ENCODE data around the gene TTLL10.

TTLL10 gene

GRCh38 chr1:1161078-1161682, 12.5 kb upstream of the TTLL10 start:
- DNase-seq: no peak

GRCh38 chr1:1161683-1162079, 12.0 kb upstream of the TTLL10 start:
- DNase-seq: no peak

DNA sequence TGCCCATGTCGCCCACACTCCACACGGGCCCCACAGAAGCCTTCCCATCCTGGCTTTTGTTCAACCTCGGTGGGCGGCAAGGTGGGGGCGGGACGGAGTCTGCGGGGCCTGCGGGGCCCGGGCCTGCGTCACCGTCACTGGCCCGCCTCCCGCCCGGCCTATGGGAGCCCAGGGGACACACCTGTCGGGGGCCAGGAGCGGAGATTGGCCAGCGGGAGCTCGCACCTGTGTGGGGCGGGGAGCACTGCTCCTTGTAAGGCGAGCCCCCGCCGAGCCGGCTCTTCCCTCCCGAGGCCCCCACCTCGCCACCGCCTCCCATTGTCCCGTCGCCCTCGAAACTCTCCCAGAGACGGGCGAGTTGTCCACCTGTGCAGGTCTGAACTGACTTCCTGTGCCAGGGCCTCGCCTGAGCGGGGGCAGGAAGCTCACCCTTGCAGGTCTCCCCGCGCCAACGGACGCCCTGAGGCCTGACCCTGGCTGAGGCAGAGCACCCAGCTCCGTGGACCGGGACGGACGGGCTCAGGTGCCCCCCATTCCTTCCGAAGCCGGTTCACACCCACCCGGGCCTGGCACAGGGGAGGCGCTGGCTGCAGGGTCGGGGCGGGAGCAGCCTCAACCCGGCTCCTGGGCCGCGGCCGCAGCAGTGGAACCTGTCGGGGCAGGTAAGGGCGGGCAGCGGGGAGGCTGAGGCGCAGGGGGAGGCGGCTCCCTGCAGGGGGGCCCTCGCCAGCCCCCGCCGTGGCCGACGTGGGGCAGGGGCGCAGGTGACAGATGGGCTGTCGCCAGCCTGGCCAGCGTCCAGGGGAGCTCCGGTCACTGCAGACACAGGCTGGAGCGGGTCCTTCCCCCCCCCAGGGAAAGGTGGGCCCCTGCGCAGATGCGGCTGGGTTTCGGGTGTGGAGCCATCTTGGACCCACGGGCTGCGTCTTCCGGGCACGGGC, 10.8 kb upstream of the TTLL10 start:
- no peak for DNase-seq

- no peak for DNase-seq
Measured at GRCh38 chr1:1163538-1164070, 10.1 kb upstream of the TTLL10 start.

GRCh38 chr1:1164361-1164700, 9.3 kb upstream of the TTLL10 start:
- DNase-seq: no peak

DNA sequence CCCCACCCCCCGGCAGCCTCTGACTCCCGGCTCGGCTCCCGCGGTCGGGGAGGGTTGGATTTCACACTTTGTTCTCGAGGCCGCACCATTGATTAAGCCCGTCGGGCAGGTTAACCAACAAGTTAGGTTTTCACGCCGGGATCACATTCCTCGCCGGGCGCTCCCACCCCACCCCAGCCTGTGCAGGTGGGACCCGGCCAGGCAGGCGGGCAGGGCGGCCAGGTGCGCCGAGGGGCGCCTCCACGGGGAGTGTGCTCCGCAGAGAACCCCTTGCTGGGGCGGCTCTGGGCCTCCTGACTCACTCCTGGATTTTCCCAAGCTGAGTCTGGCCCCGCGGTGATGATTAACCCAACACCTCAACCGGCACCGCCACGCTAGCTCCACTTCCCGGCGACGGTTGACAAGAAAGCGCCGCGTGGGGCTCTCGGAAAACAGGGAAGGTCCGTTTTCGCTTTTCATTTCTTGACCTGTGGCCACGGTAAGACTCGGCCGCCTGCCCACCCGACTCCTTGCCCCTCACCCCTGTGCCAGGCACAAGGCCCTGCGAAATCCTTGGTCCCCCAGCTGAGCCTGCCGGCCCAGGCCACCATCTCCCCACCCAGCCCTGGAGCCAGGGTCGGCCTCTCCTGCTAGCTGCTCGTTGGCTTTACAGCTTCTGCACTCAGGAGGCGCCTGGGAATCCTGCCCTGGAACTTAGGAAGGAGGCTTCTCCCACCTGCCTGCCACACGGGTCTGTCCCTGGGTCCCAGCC, 8.8 kb upstream of the TTLL10 start:
- no peak for DNase-seq

DNA sequence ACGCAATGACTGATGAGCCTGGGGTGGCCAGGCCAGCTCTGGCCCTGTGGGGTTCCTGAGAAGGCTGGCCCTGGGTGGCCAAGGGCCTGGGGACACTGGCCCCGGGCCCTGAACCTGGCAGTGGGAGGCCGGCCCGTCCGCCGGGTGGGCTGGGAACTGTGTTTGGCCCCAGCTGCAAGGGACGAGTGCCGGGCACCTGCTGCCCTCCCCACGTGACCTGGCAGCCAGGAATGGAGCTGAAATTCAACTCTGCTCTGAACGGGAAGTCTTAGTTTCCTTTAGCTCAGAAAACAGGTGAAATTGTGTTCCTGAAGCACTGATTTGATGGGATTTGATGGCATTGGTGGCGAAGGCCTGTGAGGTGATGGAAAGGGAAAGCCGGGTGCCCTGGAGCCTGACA, 8.2 kb upstream of the TTLL10 start:
- DNase-seq: no peak

GRCh38 chr1:1165900-1166421, 7.7 kb upstream of the TTLL10 start:
- no peak for DNase-seq

DNA sequence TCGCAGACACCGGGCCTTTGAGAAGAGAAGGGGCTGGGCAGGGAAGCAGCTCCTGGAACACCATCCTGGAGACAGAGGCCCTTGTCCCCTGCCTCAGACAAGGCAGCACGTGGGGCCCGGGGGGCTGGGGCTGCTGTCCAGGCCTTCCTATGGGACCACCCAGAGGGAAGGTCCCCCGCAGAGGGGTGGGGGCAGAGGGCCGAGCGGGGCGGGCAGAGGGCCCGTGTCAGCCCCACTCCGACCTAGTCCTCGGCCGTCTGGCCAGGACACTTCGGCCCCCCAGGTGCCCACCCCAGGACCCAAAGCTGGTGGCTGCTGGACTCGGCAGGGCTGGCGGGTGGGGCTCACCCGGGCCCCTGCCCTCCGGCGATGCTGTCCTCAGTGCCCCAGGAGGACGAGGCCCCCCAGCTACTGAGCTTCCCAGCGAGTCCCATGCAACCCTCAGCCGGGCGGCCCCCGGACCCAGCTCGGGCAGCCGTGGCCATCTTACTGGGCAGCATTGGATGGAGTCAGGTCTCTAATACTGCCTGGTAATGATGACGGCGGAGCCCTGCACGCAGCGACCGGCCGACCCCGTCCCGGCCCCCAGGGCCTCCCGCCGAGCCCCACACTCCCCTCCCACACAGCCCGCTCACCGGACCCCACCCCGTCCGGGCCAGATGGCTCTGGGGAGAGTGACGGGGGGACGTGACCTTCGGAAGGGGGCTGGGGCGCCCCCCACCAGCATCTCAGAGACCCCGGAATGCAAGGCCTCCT, 6.9 kb upstream of the TTLL10 start:
- DNase-seq: no peak

DNA sequence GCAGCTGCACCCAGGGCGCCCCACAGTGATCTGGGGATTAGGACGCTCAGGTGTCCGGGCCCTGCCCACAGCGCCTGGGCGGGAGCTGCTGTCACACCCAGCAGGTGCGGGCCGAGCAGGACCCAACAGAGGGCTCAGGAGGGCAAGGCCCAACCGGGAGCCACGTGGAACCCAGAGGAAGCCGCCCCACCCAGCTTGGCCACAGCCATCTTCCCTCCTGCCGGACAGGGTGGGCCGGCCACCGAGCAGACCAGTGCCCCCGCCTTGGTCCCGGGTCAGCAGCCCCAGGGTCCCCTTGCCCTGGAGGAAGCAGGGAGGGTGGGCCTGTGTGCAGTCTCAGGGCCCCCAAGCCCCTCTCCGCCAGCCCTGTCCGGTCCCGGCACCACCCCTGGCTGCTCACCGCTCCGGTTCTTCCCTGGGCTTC, 6.3 kb upstream of the TTLL10 start:
- no peak for DNase-seq

DNA sequence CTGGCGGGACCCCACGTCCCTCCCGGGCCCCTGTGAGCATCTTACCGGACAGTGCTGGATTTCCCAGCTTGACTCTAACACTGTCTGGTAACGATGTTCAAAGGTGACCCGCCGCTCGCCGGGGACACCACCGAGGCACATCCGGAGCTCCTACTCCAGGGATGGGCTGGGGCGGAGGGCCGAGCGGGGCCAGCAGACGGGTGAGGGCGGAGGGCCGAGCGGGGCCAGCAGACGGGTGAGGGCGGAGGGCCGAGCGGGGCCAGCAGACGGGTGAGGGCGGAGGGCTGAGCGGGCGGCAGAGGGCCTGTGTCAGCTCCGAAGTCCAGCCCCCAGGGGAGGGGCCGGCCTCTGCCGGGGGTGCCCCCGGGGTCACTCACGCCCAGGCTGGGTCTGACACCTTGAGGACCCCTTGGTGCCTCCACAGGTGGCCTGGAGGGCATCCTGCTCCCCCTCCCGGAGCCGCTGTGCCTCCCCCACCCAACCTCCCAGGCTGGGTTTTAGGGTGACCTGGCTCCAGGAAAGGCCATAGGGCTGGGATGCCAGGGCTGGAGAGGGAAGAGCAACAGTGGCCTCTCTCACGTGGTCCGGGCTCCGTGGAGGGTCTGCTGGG, 5.7 kb upstream of the TTLL10 start:
- no peak for DNase-seq

GRCh38 chr1:1168451-1169411, 4.9 kb upstream of the TTLL10 start:
- no peak for DNase-seq

DNA sequence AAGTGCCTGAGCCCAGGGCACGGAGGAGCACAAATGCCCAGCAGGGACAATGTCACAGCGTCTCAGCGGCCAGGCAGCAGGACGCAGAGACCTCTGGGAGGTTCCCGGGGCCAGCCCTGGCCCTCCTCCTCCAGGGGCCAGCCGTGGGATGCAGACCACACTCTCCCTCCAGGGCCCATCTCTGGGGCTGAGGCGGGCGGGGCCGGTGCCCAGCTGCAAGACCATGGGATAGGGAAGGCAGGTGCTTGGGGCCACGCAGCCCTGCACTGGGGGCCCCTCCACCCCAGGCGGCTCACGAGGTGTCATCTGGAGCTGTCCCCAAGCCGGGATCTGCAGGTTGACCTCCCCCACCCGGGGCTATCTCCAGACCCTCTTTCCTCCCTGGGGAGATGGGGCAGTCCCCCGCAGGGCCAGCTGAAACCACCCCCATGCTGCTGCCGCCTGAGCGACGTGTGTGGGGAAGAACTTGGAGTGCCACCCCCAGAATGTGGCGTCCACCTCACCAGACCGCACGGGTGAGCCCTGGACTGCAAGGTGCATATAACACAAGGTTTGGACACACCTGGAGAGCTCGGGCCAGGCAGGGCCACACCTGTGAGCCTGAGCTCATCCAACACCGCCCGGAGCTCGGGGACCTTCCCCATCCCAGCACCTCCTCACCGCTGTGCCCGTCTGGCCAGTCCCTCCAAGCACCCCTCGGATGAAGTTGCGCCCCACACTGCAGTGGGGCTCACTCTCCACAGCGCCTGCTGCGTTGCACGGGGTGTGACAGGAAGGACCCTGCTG, 4.1 kb upstream of the TTLL10 start:
- DNase-seq: no peak

- no peak for DNase-seq
Measured at GRCh38 chr1:1170215-1171091, 3.2 kb upstream of the TTLL10 start.

DNA sequence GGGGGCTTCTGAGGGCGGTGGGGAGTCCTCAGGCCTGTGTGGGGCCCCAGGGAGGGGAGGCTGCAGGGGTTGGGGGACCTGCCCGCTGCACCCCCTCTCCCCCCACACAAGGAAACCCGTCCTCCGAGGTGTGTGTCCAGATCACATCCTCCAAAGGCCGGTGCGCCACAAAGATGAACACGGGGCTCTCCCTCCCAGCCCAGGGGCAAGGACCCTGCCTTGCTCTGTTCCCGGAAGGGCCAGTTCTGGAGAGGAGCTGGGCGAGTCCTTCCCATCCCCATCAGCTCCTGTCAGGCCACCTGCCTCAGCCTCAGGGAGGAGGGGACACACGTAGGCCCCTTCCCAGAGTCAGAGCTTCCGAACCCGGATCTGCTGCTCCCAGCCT, 2.5 kb upstream of the TTLL10 start:
- no peak for DNase-seq

GRCh38 chr1:1171546-1172340, 1.9 kb upstream of the TTLL10 start:
- no peak for DNase-seq

DNA sequence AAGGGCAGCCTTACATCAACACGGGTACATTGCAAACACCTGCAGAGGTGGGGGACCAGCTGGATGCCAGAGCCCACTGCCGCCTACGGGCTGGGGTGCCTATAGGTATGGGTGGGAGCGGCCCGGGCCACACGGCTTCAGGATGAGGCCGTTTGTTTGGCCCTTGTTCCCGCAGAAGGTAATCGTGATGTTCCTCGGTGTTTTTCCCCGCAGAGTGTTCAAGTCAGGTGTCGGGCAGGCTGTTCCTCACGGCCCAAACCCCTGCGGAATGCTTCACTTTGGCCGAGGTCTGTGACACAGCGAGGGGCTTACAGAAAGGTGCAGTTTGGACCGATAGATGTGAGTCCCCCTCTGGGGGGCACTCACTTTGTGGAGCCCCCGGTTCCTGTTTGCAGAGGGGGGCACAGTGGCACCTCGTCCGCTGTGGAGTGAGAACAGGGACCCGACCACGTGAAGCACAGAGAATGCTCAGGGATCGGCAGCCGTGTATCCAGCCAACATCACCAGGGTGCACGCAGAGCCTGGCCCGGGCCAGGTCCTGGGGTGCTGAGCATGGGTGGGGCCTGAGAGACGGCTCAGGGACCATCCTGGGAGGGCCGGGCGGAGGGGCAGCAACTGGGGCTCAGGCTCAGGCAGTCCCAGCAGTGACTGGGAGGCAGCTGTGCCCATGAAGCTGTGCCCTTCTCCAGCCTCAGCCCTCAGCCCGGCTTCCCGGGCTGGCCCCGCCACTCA, 453 bp upstream of the TTLL10 start:
- no peak for DNase-seq

All from activated CD4-positive, alpha-beta T cell treated with anti-CD3 and anti-CD28 coated beads, Interleukin-2, Interleukin-6, amounts not matched to agents 100 ng/mL and 50 ng/mL, durations not matched to agents 16 hours and 8 hours (primary cell).